Body of pancreas (tissue), 4 donors: ENCODE data around the gene FAM20C.

Experiments
- CTCF ChIP-seq, 7 experiments: fragments of 450-650 bp in 4 of 7; fragments of 200-600 bp in 3 of 7; sonication (generic) in 3 of 7; IDR thresholded peaks; one replicate each; pipeline ENCODE4 v1.5.1; 2016 to 2019; ENCODE audit warnings: antibody characterized with exemption in 7 of 7
- POLR2A ChIP-seq, 3 donors: fragments of 450-650 bp; IDR thresholded peaks; one replicate each; pipeline ENCODE4 v1.6.1; 2016; ENCODE audit warnings: antibody characterized with exemption in 3 of 3, mild to moderate bottlenecking in 2 of 3

- TF ChIP-seq POLR2A (IDR thresholded peaks at IDR 0.05), result no peak
- no peak for TF ChIP-seq CTCF (IDR thresholded peaks at IDR 0.05)
Measured at GRCh38 chr7:272108-272615, 79.8 kb downstream of the FAM20C start.
